NCI-H2196 treated with DMSO at 0.1 percent for 48 hours (cell line): ENCODE data around the gene DVL3.
A peak's percentile ranks its signal among the peaks of the same experiment; 100 is the strongest.
"Not testable (repeated sequence)": the region's sequence is repeated elsewhere in the genome, so short reads cannot be mapped to it uniquely, and the experiment has no call there.

Source experiments
- DNase-seq: peaks from one replicate; lab custom pipeline; 2025; ENCODE audit not compliant: unreplicated experiment; lab: John Stamatoyannopoulos, UW

The DVL3 gene

DNA sequence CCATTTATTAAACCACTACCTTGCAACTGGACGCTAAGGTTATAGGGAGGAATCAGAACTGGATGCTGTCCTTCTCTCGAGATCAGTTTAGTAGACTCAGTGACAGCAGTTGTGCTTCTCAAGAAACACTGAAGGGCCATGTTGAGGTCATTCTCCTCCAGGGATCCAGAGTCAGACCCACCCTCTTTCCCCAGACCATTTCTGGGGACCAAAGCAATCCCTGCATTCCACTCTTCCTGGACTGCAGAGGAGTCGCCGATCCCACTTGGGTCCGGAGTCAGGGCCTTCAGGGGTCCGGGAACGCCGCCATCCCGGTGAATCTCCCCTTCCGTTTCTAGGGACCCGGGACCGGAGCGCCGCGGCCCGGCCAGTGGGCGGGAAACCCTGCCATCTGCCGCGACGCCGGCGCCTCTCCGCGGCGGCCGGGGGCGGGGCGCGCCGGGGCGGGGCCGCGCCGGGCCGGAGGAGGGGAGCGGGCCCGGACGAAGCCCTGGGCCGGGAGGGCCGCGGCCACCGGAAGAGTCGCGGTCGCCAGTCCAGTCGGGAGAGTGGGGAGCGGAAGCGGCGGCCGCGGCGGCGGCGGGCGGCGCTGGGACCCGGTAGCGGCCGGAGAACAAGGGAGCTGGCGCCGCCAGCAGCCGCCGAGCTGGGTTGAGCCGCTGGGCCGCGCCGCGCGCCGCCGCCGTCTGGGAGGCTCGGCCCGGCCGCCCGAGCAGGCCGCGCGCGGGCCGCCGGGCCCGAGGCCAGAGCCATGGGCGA is at the start of gene DVL3:
Gene DVL3, plus strand, starts transcription at position 493 of the 759 bp plus-strand sequence. Its CDS starts 259 bp downstream, at position 752.
- DNase-seq: peak; percentile 65

GRCh38 chr3:184110316-184110725 is 44.9 kb upstream of the DVL3 start:
- DNase-seq: no peak

DNA sequence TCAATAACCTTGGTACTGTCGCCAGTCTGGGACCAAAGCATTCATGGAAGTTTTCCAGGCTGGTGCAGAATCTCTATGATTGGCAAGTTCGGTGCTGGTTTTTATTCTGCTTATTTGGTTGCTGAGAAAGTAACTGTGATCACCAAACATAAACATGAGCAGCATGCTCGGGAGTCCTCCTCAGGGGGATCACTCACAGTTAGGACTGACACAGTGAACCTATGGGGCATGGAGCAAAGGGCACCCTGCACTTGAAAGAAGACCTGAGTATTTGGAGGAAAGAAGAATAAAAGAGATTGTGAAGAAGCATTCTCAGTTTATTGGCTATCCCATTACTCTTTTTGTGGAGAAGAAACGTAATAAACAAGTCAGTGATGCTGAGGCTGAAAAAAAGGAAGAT is 39.2 kb upstream of the DVL3 start:
- no peak for DNase-seq

DNA sequence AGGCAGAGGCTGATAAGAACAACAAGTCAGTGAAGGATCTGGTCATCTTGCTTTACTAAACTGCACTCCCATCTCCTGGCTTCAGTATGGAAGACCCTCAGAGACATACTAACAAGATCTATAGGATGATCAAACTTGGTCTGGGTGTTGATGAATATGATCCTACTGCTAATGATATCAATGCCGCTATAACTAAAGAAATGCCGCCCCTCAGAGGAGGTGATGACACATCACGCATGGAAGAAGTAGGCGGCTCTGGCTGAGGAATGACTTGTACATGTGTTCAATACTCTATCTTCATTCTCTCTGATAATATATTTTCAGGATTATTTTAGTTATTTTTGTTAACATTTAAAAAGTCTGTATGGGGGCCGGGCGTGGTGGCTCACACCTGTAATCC is 37.5 kb upstream of the DVL3 start:
- no peak for DNase-seq

GRCh38 chr3:184121031-184121430 is 34.1 kb upstream of the DVL3 start:
- not testable (repeated sequence) for DNase-seq

- no peak for DNase-seq
Measured at GRCh38 chr3:184126006-184126405, 29.2 kb upstream of the DVL3 start.

DNA sequence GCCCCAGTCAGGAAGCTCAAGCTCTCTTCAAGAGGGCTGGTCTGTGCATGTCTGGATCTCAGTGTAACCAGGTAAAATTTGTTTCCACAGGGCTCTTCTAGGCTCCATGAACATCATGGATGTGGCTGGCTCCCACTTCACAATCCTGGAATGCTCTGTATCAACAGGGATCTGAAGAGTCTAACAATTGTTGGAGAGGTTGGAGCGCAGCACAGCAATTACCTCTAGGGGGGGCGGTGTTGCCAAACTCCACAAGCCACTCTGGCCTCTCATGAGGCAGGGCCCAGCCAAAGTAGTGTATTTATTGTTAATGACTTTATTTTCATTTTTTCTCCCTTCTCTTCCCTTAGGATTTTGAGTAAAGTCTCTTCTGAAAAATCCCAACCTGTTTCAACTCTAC is 26.2 kb upstream of the DVL3 start:
- DNase-seq: no peak

DNA sequence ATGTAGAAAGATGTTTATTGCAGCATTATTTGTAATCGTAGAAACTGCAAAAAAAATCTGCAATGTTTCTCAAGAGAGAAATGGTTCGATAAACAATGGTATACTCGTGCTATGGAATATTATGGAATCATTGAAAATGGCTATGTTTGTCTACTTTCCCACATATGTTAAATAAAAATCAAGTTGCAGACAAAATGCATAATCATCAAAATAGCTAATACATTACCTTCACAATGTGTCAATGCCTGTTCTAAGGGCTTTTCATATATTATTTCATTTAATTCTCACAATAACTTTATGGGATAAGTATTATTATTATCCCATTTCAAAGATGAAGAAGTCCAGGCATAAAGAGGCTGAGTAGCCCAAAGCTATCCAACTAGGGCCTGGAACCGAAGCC is 22.2 kb upstream of the DVL3 start:
- DNase-seq: no peak

DNA sequence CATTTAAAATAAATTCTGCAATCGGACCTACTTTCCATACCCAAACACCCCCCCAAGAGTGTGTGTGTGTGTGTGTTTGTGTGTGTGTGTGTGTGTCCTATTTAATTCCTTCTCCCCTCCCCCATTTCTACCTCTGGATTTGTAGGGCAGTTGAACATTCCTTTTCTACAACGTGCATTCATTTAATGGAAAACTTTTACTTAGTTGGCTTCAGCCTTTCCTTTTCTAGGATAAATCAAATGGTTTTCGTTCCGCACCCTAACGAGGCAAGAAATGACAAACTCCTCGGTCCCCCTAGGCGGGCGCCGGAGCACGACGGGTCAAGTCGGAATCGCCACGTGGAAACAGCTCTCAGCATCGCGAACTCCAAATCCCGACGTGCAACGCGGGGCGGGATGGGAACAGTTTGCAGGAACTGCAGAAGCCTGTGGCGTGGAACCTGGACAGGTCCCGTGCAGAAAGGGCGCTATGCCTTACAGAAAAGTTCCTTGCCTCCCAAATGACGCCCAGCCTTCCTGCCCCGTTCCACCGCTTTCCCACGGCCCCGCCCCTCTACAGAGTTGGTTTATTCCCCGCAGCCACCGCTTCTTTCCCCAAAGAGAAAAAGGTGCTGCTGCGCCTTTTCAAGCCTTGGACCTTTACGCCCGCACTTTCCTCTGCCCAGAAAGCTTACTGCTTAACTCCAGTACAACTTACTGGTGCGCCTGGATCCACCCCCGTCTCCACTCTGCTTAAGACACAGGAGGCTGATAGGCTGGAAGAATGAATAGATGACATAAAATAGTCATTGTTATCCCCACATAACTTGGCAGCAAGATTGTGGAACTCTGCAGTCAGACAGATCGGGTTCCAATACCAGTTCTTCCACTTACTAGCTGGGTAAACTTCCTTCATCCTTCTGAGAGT is 21.1 kb upstream of the DVL3 start:
- peak; percentile 92 for DNase-seq

DNA sequence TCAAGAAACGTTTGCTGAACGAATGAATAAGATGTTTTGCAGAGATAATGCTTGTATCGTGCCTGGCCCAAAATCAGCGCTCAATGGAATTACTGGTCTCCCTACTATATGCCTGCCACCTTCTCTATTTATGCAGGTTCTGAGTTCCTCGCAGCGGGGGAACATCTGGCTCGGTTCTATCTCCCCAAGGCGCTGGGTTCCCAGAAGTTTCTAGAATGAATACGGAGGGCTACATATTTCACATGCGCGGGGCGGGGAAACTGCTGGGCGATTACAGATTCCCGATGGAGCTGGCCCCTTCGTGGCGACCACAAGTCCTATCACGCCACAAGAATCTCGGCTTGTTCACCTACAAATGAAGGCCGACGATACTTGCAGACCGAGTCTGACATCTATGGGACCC is 20.4 kb upstream of the DVL3 start:
- DNase-seq: no peak

DNA sequence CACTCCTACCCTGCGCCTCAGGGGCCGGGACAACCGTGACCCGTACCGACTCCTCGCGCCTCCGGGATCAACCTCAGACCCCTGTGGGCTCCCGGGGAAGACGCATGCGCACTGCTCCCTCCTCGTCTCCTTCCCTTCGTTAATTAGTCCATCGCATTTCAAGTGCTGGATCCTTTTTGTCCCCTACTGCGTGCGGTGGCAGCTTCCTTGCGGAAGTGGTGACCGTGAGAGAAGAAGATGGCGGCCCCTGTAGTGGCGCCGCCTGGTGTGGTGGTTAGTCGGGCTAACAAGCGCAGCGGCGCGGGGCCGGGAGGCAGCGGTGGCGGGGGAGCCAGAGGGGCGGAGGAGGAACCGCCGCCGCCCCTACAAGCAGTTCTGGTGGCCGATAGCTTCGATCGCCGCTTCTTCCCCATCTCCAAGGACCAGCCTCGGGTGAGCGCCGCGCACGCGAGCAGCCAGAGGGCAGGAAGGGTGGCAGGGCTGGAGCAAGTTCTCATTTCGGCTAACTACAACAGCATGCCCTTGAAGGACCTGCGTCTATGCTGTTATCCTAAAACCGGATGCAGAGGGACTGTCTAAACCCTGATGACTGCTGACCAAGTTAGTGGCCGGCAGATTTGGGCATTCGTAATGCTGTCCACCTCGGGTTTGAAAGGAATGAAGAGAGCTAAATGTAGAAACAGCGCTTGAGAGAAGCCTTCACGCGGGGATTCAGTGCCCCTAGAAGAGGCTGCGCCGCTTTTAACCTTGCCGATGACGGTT is 19.8 kb upstream of the DVL3 start, which contains the start of gene EIF2B5:
Gene EIF2B5, plus strand, starts transcription at position 210 of the 762 bp plus-strand sequence. Its CDS starts 28 bp downstream, at position 238.
- peak; percentile 94 for DNase-seq

DNA sequence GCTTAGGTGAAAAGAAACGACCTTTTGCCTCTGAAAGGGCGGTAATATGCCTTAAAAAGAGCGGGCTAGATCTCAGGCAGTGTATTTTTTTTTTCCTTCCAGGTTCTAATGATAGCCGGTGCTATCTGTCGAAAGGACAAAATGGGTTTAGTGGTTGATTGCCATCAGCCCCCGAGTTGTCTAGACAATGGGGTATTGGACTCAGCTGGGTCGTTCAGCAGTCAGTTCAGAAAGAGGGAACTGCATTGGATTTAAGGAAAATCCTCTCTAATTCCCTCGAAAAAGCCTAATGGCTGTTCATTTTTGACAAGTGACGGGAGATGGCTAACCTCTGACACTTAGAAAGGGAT is 19.3 kb upstream of the DVL3 start:
- no peak for DNase-seq

DNA sequence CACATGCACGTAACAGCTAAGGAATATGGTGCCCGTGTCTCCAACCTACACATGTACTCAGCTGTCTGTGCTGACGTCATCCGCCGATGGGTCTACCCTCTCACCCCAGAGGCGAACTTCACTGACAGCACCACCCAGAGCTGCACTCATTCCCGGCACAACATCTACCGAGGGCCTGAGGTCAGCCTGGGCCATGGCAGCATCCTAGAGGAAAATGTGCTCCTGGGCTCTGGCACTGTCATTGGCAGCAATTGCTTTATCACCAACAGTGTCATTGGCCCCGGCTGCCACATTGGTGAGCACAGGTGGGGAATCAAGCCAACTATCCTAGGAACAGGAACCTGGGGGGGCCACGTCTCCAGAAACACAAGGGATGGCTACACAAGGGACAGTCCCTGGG is 14.7 kb upstream of the DVL3 start:
- no peak for DNase-seq

- DNase-seq: no peak
Measured at GRCh38 chr3:184142199-184142598, 13.0 kb upstream of the DVL3 start.

GRCh38 chr3:184143327-184143726 is 11.8 kb upstream of the DVL3 start:
- DNase-seq: no peak

DNA sequence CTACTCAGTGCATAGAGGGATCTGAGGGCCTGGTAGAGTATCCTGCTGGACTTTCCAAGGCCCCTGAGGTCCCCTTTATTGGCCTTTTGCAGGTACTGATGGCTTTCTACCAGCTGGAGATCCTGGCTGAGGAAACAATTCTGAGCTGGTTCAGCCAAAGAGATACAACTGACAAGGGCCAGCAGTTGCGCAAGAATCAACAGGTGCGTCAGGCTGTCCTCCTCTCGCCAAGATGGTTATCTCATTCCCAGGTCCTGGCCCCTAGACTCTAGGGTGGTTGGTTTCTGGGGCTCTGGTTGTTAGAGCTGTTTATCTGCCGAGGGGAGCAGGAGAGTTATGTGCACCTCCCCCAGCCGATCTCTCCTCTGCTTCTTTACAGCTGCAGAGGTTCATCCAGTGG is 10.7 kb upstream of the DVL3 start:
- peak; percentile 73 for DNase-seq

DNA sequence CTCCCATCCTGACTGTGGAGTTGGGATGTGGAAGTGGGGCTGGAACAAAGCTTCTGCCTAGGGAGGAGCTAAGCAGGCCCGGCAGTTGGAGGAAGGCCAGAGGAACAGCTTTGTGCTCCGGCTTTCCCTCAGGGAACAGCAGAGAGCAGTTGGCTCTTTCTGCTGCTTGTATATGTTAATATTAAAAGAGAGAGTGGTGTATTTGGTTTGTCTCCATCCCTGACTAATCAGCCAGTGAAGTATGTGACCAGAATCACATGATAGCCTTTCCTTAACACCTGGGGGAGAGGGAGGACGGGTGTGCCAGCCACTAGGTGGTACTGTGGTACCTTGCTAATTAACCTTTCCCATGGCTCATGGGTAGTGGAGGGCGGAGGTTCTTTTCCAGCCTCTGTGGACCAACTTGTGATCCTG is 10.1 kb upstream of the DVL3 start:
- peak; percentile 90 for DNase-seq

DNA sequence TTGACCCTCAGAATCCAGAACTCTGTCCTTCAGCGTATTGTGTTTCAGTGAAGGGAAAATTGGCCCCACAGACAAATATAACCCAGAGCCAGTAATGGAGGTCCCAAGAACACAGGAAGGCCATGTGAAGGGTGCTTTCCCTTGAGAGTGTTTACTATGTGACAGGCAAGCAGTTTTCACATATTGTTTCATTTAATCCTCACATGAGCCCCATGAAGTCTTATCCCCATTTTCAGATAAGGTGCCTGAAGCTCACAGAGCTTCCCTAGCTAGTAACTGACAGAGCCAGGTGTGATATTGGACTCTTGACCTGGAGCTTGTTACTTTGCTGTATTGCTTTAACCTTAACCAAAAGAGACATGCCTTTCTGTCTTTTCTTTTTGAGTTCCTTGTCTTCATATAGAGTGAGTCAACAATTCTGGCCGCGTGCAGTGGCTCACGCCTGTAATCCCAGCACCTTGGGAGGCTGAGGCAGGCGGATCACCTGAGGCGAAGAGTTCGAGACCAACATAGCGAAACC is 9.4 kb upstream of the DVL3 start:
- DNase-seq: no peak

DNA sequence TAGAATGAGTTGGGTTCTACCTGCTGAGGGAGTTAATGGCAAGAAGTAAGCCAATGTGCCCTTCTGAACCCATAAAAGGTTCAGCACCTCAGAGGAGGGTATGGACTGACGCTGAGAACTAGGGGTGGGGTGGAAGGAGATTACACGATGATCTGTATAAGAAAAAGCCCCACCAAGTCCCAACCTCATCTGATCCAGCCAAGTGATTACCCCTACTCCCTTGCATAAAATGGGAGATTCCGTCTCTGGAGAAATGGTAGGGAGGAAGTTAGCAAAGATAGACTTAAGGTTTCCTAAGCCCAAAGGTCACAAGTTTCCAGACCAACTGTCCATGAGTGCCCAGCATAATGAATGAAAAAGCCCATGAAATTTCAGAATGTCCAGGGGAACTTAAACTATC is 7.1 kb upstream of the DVL3 start:
- no peak for DNase-seq

DNA sequence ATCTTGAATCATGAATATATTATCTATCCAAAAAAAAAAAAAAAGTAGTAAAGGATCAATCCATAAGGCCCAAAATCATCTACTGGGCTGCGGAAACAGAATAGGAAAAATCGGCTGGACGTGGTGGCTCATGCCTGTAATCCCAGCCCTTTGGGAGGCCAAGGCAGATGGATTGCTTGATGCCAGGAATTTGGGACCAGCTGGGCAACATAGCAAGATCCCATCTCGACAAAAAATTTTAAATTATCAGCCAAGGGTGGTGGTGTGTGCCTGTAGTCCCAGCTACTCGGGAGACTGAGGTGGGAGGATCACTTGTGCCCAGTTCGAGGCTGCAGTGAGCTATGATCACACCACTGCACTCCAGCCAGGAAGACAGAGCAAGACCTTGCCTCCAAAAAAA is 6.1 kb upstream of the DVL3 start:
- no peak for DNase-seq

GRCh38 chr3:184149770-184150169 is 5.4 kb upstream of the DVL3 start:
- DNase-seq: not testable (repeated sequence)
